Nephron (organoid): ENCODE results near the gene POLR2A.

Source experiments
- H3K27ac Mint-ChIP-seq, 3 experiments: 2 replicates each; pipeline ENCODE4 v1.8.0; 2020; ENCODE audit warnings: mixed read lengths in 3 of 3, mild to moderate bottlenecking in 2 of 3, moderate library complexity in 1 of 3
- H3K27me3 Mint-ChIP-seq: 2 replicates; pipeline ENCODE4 v1.8.0; 2021; ENCODE audit warnings: low read depth, mild to moderate bottlenecking, moderate library complexity, mixed read lengths
- H3K36me3 Mint-ChIP-seq: 2 replicates; pipeline ENCODE4 v1.8.0; 2020; ENCODE audit warnings: low read depth, mixed read lengths
- H3K4me1 Mint-ChIP-seq: 2 replicates; pipeline ENCODE4 v1.8.0; 2020; ENCODE audit warnings: mixed read lengths
- H3K4me3 Mint-ChIP-seq, 3 experiments: 2 replicates each; pipeline ENCODE4 v1.8.0; 2020; ENCODE audit warnings: mild to moderate bottlenecking in 3 of 3, mixed read lengths in 3 of 3, moderate library complexity in 2 of 3
- H3K9me3 Mint-ChIP-seq: 2 replicates; pipeline ENCODE4 v1.8.0; 2020; ENCODE audit warnings: mixed read lengths
- TF ChIP-seq, protein P1 (sequence below), 3 experiments: fragments of 200-600 bp; sonication (generic); IDR thresholded peaks; one replicate each; pipeline ENCODE4 v1.5.0; 2021; ENCODE audit warnings: antibody characterized with exemption in 3 of 3; ENCODE audit not compliant: unreplicated experiment in 3 of 3

POLR2A gene

GRCh38 chr17:7465597-7466275, 18.4 kb upstream of the POLR2A start:
- Mint-ChIP-seq H3K27me3 (peaks cover 5% of the 10 kb centered on the region), H3K36me3 (peaks cover 26% of the 10 kb centered on the region), H3K9me3 (no peaks in the 10 kb centered on the region), H3K4me1 (peaks cover 13% of the 10 kb centered on the region), H3K4me3 (no peak overlapping the region), H3K27ac (peak overlapping the region in 1 of 3 experiments; percentile 83)
- TF ChIP-seq, protein P1, sequence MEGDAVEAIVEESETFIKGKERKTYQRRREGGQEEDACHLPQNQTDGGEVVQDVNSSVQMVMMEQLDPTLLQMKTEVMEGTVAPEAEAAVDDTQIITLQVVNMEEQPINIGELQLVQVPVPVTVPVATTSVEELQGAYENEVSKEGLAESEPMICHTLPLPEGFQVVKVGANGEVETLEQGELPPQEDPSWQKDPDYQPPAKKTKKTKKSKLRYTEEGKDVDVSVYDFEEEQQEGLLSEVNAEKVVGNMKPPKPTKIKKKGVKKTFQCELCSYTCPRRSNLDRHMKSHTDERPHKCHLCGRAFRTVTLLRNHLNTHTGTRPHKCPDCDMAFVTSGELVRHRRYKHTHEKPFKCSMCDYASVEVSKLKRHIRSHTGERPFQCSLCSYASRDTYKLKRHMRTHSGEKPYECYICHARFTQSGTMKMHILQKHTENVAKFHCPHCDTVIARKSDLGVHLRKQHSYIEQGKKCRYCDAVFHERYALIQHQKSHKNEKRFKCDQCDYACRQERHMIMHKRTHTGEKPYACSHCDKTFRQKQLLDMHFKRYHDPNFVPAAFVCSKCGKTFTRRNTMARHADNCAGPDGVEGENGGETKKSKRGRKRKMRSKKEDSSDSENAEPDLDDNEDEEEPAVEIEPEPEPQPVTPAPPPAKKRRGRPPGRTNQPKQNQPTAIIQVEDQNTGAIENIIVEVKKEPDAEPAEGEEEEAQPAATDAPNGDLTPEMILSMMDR (IDR thresholded peaks at IDR 0.05; ENCODE audit: unreplicated experiment in 3 of 3) = no peak

DNA sequence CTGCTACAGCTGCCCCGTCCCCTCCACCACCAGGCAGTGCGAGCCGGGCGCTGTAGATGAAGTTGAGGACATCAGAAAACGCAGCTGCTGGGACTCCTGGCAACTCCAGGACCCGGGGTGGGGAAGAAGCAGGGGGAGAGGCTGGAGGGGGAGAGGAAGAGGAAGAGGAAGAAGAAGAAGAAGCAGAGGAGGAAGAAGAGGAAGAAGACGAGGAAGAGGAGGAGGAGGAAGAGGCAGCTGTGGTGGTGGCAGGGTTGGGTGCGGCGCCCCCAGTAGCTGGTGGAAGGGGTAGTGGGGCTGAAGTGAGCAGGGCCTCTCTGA, 17.9 kb upstream of the POLR2A start:
- peaks cover 2% of the 10 kb centered on the region for H3K27me3 Mint-ChIP-seq
- H3K4me1 Mint-ChIP-seq = peaks cover 11% of the 10 kb centered on the region
- H3K36me3 Mint-ChIP-seq = peaks cover 23% of the 10 kb centered on the region
- no peak overlapping the region for H3K27ac Mint-ChIP-seq
- H3K9me3 Mint-ChIP-seq = no peaks in the 10 kb centered on the region
- H3K4me3 Mint-ChIP-seq = no peak overlapping the region
- TF ChIP-seq, protein P1 (IDR thresholded peaks at IDR 0.05; ENCODE audit: unreplicated experiment in 3 of 3) = no peak

DNA sequence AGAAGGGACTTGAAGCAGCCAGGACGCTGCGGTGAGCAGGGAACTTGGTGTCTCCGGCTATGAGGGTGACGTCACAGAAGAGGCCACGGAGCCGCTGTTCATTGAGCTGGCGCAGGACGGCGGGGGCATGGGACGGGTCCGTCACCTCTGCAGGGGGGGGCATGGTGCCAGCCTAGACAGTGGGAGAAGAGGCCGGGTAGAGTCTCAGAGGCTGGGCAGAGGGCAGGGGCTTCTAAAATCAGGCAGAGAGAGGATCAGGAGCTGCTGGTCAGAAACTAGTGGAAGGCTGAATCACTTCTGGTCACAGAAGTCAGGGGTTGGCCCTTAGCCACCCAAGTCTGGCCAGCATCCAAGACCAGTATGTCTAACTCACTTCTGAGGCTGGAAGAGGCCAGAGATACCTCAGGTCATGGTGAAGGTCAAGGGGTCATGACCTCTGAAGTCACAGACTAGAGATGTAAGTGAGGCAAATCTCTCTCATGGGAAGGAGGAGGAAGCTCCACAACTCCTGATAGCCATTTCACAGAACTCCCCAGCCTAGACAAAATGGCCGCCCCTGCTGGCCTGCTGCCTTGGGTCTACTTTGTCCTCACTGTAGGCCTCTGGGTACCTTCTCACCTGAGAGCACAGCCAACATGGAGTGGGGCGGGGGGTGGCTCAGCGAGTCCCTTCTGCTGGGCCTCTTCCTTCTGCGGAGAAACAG, 17.4 kb upstream of the POLR2A start:
- no peaks in the 10 kb centered on the region for H3K27me3 Mint-ChIP-seq
- H3K27ac Mint-ChIP-seq = peak overlapping the region in 2 of 3 experiments; percentile 33 to 35
- H3K9me3 Mint-ChIP-seq = no peaks in the 10 kb centered on the region
- peaks cover 9% of the 10 kb centered on the region for H3K4me1 Mint-ChIP-seq
- TF ChIP-seq, protein P1 (IDR thresholded peaks at IDR 0.05; ENCODE audit: unreplicated experiment in 3 of 3) = no peak
- peaks cover 20% of the 10 kb centered on the region for H3K36me3 Mint-ChIP-seq
- no peak overlapping the region for H3K4me3 Mint-ChIP-seq

- TF ChIP-seq, protein P1 (IDR thresholded peaks at IDR 0.05; ENCODE audit: unreplicated experiment in 3 of 3) = no peak
- H3K36me3 Mint-ChIP-seq = peaks cover 20% of the 10 kb centered on the region
- H3K4me1 Mint-ChIP-seq = peaks cover 9% of the 10 kb centered on the region
- H3K4me3 Mint-ChIP-seq = no peak overlapping the region
- H3K27me3 Mint-ChIP-seq = no peaks in the 10 kb centered on the region
- peak overlapping the region in 2 of 3 experiments; percentile 33 to 35 for H3K27ac Mint-ChIP-seq
- no peaks in the 10 kb centered on the region for H3K9me3 Mint-ChIP-seq
Measured at GRCh38 chr17:7467498-7467897, 16.7 kb upstream of the POLR2A start.

GRCh38 chr17:7468290-7468689, 15.9 kb upstream of the POLR2A start:
- TF ChIP-seq, protein P1 (IDR thresholded peaks at IDR 0.05; ENCODE audit: unreplicated experiment in 3 of 3) = no peak
- Mint-ChIP-seq H3K27ac (peak overlapping the region in 2 of 3 experiments; percentile 27 to 48), H3K4me1 (peaks cover 9% of the 10 kb centered on the region), H3K36me3 (peaks cover 20% of the 10 kb centered on the region), H3K27me3 (no peaks in the 10 kb centered on the region), H3K9me3 (no peaks in the 10 kb centered on the region), H3K4me3 (no peak overlapping the region)
